Activated CD8-positive, alpha-beta memory T cell treated with anti-CD3 and anti-CD28 coated beads for 24 hours (primary cell): ENCODE results near the gene NEURL3.

Source experiments
- DNase-seq: peaks from one replicate; pipeline ENCODE4 v3.0.0-alpha.2; 2020

The NEURL3 gene

GRCh38 chr2:96539215-96539920 is 34.2 kb upstream of the NEURL3 start:
- DNase-seq: no peak

GRCh38 chr2:96538487-96539214 is 33.5 kb upstream of the NEURL3 start:
- peak; percentile 94 for DNase-seq

- peak; percentile 76 for DNase-seq
Observed at GRCh38 chr2:96537734-96538486, 32.8 kb upstream of the NEURL3 start.

DNA sequence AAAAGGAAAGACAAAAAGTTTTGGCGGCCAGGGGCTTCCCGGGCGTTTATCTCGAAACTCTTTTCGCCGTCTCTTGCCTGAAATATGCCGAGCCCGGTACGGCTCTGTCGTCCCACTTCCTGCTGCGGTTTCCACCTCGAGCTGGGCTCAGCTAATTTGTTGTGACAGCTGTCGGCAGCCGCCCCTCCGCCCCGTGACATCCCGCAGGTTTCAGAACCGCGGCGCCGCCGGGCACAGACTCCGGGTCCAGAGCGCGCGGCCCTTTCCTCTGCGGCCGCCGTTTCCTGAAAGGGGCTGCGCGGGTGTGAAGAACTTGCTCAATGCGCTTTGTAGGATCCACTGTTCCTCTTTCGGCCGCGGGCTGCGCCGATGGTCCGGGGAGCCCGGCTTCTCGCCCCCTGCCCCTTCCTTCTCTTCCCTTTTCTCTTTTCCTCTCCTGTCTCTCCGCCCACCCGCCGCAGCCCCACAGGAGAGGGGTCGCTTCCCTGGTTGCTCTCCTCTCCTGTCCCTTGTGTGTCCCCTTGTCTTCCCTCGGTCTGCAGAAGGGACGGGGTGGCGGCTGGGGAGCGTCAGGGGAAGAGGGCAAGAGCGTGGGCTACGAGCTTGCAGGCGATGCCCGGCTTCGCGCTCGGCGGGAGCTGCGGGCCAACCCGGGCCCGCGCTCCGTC is 32.0 kb upstream of the NEURL3 start:
- peak; percentile 91 for DNase-seq

DNA sequence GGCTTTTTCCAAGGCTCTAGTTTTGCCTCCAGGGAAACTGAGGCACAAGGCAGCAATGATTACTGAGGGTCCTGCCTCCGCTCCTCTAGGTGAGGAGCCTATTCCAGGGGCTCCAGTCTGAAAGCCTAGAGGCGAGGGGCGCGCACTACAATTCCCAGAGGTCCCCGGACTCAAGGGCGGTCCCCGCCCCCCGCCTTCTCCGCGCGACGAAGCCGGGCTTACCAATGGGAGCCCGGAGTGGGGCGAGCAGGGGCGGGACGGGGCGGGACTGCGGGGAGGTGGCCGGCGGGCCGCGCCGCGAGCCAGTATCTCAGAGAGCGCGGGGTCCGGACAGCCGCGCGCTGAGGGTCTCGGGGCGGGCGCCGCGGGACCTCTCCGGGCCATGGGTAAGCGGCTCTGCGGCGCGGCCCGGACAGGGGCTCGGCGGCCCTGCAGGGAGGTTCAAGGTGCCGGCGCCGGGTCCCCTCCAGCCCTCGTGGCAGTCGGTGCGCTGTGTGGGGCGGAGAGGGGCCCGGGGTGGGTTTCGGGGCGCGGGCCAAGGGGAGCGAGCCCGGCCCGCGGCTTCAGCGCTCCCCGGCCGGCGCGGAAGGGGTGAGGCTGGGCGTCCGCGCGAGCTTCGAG is 31.4 kb upstream of the NEURL3 start, which contains the start of gene ARID5A:
ARID5A (plus strand) TSS at position 308 of the 621 bp plus-strand sequence; CDS start at position 383, 75 bp downstream.
- peak; percentile 94 for DNase-seq

- DNase-seq: no peak
Observed at GRCh38 chr2:96535331-96535730, 30.2 kb upstream of the NEURL3 start.

- no peak for DNase-seq
Observed at GRCh38 chr2:96534701-96535181, 29.6 kb upstream of the NEURL3 start.

DNA sequence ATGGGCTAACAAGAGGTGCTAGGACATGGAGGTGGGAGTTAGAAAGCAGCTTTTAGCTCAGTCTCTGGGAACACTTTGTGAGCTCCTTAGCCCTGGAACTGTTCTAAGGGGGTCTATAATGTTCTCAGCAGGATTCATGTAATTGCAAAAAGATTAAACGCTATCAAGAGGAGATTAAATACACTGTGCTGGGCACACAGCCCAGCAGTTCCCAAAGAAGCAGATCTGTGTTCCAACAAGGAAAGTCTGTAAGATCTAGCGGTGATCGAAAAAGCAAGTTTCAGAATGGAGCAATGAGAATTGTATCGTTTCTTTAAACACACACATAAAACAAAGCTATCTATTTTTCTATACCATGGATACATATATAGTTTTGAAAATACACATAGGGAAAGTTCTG is 29.0 kb upstream of the NEURL3 start:
- no peak for DNase-seq

DNA sequence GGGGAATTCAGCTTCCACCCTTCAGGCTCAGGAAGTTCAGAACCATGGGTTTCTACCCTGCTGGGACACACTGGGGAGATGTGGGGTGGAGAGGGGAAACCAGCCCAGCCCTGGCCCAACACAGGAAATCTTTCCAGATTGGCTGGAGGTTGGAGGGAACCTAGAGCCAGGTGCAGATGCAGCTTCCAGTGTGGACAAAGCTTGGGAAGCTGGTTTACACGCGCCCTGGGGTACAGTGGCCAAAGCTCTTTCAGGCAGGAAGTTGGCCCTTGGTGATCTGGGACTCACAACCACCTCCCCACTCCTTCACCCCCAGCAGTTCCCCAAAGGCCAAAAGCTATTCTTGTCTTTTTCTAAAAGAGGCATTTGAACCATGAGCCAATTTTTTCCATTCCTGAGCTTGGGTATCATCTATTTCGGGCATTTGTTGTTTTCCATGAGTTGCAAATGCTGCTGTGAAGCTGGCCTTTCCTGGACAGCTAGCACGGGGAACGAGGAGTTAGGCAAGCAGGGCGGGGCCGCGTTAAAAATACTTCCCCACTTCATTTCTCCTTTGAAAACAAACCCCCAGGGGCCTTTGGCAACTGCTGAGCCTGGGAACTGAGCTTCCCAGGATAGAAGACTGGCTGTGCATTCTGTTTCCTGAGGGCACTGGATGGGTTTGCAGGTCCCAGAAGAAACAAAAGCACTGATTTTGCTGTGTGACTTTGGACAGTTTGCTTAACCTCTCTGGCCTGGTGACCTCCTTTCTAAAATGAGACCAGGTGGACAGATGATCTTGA is 28.3 kb upstream of the NEURL3 start:
- no peak for DNase-seq

- no peak for DNase-seq
Observed at GRCh38 chr2:96532641-96533291, 27.6 kb upstream of the NEURL3 start.

- DNase-seq: peak; percentile 87
Observed at GRCh38 chr2:96531872-96532505, 26.8 kb upstream of the NEURL3 start.

DNA sequence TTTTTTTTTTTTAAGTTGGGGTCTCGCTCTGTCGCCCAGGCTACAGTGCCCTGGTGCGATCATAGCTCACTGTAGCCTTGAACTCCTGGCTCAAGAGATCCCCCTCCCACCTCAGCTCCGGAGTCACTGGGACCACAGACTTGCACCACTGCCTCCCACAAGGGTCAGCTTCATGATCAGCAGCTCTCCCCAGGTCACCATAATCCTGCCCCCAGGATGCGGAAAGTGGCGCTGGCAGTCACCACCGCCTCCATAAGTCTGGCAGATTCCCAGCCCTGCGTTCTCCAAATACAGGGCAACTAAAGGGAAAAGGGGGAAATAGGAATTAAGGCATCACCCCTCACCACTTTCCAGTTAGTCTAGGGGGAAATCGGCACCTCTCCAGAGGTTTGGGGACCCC is 26.2 kb upstream of the NEURL3 start:
- DNase-seq: no peak

- peak; percentile 61 for DNase-seq
Observed at GRCh38 chr2:96530474-96531357, 25.6 kb upstream of the NEURL3 start.

- DNase-seq: no peak
Observed at GRCh38 chr2:96530144-96530430, 24.9 kb upstream of the NEURL3 start.

DNA sequence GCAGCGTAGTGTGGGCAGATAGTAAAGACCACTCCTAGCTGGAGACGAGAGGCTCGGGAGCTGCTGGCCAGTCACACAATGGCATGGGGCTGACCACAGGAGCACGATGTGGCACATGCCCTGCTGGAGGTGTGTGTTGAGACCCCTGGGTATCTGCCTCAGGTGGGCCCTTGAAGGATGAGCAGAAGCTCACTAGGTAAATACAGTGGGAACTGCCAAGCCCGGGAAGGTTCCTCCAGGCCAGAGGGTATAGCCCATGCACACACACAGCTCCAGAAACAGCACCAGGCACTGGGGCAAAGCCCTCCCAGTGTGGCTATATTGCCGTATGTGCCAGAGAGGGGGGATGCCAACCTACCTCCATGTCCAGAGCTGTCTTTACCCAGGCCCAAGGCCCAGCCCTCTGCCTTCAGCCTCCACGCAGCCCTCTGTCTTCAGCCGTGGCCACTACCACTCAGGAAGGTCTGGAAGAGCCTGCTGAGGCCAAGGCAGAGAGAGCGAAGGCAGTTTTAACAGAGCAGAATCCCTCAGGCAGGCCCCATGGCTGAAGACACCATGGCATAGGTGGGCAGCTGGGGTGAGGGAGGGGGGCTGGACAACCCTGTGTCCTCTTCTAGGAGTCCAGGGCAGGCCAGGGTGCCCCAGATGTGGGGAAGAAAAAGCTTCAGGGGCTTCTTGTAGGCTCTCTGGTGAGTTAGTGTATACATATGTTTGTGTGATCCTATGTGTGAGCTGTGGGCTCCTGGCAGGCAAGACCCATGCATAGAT is 24.4 kb upstream of the NEURL3 start:
- no peak for DNase-seq

DNA sequence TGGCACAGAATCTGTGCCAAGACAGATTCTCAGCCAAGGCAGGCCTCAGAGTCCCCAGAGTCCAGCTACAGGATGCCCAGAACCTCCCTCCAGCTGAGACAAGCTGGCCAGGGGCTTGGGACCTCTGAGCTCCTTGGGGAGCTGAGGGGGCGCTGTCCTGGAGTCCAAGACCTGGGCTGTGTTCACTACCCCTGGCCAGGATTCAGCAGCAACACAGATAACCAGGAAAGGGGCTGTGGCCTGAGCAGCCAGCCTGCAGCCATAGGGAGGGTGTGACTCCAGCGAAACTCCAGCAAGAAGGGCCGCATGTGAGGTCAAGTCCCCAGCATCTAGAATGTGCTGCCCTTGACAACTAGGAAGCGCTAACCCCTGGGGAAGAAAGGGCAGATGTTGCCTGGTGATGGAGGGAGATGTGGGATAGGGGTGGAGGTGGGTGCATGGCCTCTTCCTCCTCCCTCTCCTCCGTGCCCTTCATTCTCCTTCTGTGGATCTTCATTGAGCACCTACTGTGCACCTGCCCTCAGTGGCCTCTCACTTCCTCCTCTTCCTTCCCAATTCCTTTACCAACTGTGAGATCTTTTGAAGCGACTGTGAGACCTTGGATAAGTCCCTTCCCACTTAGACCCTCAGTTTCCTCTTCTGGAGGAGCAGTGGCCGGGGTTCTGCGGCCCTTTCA is 23.7 kb upstream of the NEURL3 start:
- no peak for DNase-seq

- DNase-seq: peak; percentile 86
Observed at GRCh38 chr2:96528006-96528699, 23.0 kb upstream of the NEURL3 start.
